ENCODE measurements around the gene PSORS1C1. TPM values are rescaled to one million over a fixed set of nuclear protein-coding genes. Genes with fewer than 3 reads are reported as not detected.
"Not testable (repeated sequence)": the region's sequence is repeated elsewhere in the genome, so short reads cannot be mapped to it uniquely, and the experiment has no call there.

The PSORS1C1 gene
- total RNA-seq, 4 donors from 2014 or later = 4.1 to 15.8 (median 5.5) TPM

DNA sequence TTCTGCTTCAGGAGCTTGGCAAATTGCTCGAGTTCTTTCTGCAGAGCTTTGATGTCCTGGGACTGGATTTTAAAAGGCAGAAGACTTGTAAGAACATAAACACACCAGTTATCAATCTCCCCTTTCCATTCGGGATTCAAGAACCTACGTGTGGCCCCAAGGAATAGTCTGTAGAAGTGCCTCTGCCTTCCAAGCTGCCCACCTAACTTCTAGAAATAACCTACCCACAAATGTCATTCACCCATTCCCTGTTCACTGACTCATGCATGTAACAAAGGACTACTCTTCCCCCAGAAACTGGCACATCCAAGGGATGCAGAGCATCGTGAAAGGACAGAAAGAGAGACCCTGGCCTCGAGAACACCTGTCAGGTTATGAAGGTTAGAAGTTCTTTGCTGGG, 51.4 kb downstream of the PSORS1C1 start:
- Histone ChIP-seq H3K9me3 (no peaks in the 10 kb centered on the region), H3K27me3 (no peaks in the 10 kb centered on the region), H3K36me3 (peaks cover 8% of the 10 kb centered on the region), H3K4me1 (no peaks in the 10 kb centered on the region), H3K27ac (no peak overlapping the region), H3K4me3 (no peak overlapping the region)
- no peak for TF ChIP-seq POLR2A (IDR thresholded peaks at IDR 0.05)
- no peak for TF ChIP-seq POLR2AphosphoS5 (IDR thresholded peaks at IDR 0.05)
- TF ChIP-seq EP300 (IDR thresholded peaks at IDR 0.05) = no peak
- no peak for TF ChIP-seq CTCF (IDR thresholded peaks at IDR 0.05)
- no peak for DNase-seq (ENCODE audit: low spot score in 2 of 2)
- 71% methylated on average over 5 of the region's 5 CpGs for WGBS

GRCh38 chr6:31168606-31169005, 54.0 kb downstream of the PSORS1C1 start:
- WGBS = 66% methylated on average over 3 of the region's 3 CpGs
- Histone ChIP-seq H3K36me3 (no peaks in the 10 kb centered on the region), H3K27ac (no peak overlapping the region), H3K4me3 (no peak overlapping the region), H3K27me3 (no peaks in the 10 kb centered on the region), H3K9me3 (no peaks in the 10 kb centered on the region), H3K4me1 (no peaks in the 10 kb centered on the region)
- DNase-seq (ENCODE audit: low spot score in 2 of 2) = no peak
- no peak for TF ChIP-seq EP300 (IDR thresholded peaks at IDR 0.05)

DNA sequence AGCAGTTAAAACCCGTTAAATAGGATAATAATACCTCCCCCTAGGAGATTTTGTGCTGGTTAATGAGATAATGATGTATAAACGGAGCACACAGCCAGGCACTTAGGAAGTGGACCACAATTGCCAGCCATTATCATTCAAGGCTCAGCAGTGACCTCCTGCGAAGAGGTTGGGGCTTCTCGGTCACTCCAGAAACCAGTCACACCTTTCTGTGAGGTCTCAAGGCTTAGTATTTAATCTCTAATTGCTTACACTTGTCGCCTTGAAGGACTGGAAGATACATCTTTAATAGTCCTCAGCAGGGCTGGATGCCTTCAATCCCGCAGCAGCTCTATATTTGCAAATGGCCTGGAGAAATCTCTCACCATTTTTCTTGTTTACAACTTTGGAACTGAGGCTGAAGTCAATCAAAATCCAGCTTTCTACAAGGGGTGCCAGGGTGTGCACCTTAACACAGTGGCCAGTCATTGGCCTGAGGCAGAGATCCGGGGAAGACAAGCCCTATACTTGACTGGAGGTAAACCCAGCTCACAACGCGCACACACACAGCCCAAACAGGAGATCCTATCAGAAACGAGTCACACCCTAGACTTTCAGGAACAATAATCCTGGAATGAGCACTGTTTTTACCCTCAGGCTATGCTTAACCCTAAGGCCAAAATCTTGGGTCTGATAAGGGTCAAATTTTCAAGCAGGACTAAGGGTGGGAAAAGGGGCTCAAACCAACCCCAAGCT, 54.7 kb downstream of the PSORS1C1 start:
- H3K4me1 ChIP-seq = no peaks in the 10 kb centered on the region
- H3K36me3 ChIP-seq = no peaks in the 10 kb centered on the region
- no peak overlapping the region for H3K4me3 ChIP-seq
- TF ChIP-seq EP300 (IDR thresholded peaks at IDR 0.05) (no peak), POLR2A (IDR thresholded peaks at IDR 0.05) (no peak), POLR2AphosphoS5 (IDR thresholded peaks at IDR 0.05) (no peak), CTCF (IDR thresholded peaks at IDR 0.05) (no peak)
- WGBS = 68% methylated on average over 10 of the region's 10 CpGs
- no peaks in the 10 kb centered on the region for H3K27me3 ChIP-seq
- H3K9me3 ChIP-seq = no peaks in the 10 kb centered on the region
- no peak overlapping the region for H3K27ac ChIP-seq
- DNase-seq (ENCODE audit: low spot score in 2 of 2) = no peak

- H3K4me1 ChIP-seq; H3K9me3 ChIP-seq; H3K36me3 ChIP-seq; H3K4me3 ChIP-seq; H3K27ac ChIP-seq; DNase-seq (ENCODE audit: low spot score in 2 of 2); H3K27me3 ChIP-seq: not testable (repeated sequence)
- 73% methylated on average over 23 of the region's 23 CpGs for WGBS
Measured at GRCh38 chr6:31169858-31170599, 55.4 kb downstream of the PSORS1C1 start.

GRCh38 chr6:31170600-31170881, 55.9 kb downstream of the PSORS1C1 start, which contains the start of gene POU5F1:
POU5F1 (minus strand) TSS chr6:31170682; CDS start chr6:31170620, 62 bp downstream.
- Histone ChIP-seq H3K4me1 (no peaks in the 10 kb centered on the region), H3K36me3 (peaks cover 3% of the 10 kb centered on the region), H3K9me3 (no peaks in the 10 kb centered on the region), H3K27ac (no peak within 1 kb of the TSS), H3K27me3 (no peaks in the 10 kb centered on the region), H3K4me3 (no peak within 1 kb of the TSS)
- TF ChIP-seq EP300 (IDR thresholded peaks at IDR 0.05) (no peak), CTCF (IDR thresholded peaks at IDR 0.05) (no peak)
- DNase-seq (ENCODE audit: low spot score in 2 of 2) = no peak
- WGBS = 81% methylated on average over 9 of the region's 9 CpGs

DNA sequence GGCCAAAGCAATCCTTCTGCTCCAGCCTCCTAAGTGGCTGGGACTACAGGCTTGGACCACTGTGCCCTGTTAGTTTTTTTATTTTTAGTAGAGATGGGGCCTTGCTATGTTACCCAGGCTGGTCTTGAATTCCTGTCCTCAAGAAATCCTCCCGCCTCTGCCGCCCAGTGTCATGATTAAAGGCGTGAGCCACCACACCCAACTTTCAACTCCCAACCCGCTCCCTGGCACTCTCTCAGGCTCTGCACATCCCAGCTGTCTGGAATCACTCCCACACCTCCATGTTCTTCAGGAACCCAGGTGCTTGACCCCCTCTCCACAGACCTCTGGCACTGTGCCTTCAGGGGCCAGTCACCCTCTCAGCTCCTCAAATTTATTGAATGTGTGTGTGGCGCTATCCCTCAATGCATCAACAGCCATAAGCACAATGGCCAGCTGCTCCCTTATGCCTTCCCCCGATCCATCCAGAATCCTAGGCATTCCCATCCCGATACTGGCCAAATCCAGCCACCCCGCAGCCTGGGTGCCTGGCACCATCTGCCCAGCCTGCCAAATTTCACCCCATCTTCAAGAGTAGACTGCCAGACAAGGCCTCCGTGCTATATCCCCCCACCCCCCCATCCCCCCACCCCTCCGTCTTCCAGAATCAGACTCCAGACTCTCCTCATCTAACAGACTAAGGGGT, 56.5 kb downstream of the PSORS1C1 start:
- H3K27me3 ChIP-seq = no peaks in the 10 kb centered on the region
- H3K4me1 ChIP-seq = no peaks in the 10 kb centered on the region
- WGBS = 81% methylated on average over 10 of the region's 10 CpGs
- H3K9me3 ChIP-seq = no peaks in the 10 kb centered on the region
- peaks cover 3% of the 10 kb centered on the region for H3K36me3 ChIP-seq
- no peak for TF ChIP-seq POLR2AphosphoS5 (IDR thresholded peaks at IDR 0.05)
- TF ChIP-seq CTCF (IDR thresholded peaks at IDR 0.05) = no peak
- TF ChIP-seq EP300 (IDR thresholded peaks at IDR 0.05) = no peak
- no peak for TF ChIP-seq POLR2A (IDR thresholded peaks at IDR 0.05)
- DNase-seq (ENCODE audit: low spot score in 2 of 2) = no peak
- H3K27ac ChIP-seq = no peak overlapping the region
- H3K4me3 ChIP-seq = no peak overlapping the region
